ENCODE results near the gene CDH8.

Gene CDH8

GRCh38 chr16:62033065-62033464 is 3.2 kb downstream of the CDH8 start:
- DNase-seq = no peak

GRCh38 chr16:62029947-62030346 is 6.3 kb downstream of the CDH8 start:
- no peak for DNase-seq

- no peak for DNase-seq
Observed at GRCh38 chr16:62022688-62023087, 13.6 kb downstream of the CDH8 start.

GRCh38 chr16:62021161-62021581 is 15.1 kb downstream of the CDH8 start:
- no peak for DNase-seq

GRCh38 chr16:62020681-62021080 is 15.6 kb downstream of the CDH8 start:
- DNase-seq = no peak

GRCh38 chr16:62019851-62020250 is 16.4 kb downstream of the CDH8 start:
- DNase-seq = no peak

GRCh38 chr16:62018301-62019060 is 17.8 kb downstream of the CDH8 start:
- no peak for DNase-seq

- no peak for DNase-seq
Observed at GRCh38 chr16:62014319-62014923, 21.8 kb downstream of the CDH8 start.

GRCh38 chr16:62010186-62010585 is 26.1 kb downstream of the CDH8 start:
- DNase-seq = no peak

GRCh38 chr16:61998460-61998859 is 37.8 kb downstream of the CDH8 start:
- DNase-seq = no peak

GRCh38 chr16:61993108-61993507 is 43.1 kb downstream of the CDH8 start:
- no peak for DNase-seq

GRCh38 chr16:61987474-61988012 is 48.7 kb downstream of the CDH8 start:
- DNase-seq = no peak

- no peak for DNase-seq
Observed at GRCh38 chr16:61969077-61969382, 67.2 kb downstream of the CDH8 start.

- DNase-seq = no peak
Observed at GRCh38 chr16:61968242-61969076, 67.8 kb downstream of the CDH8 start.

- no peak for DNase-seq
Observed at GRCh38 chr16:61957075-61957855, 79.0 kb downstream of the CDH8 start.

- DNase-seq = no peak
Observed at GRCh38 chr16:61952841-61953240, 83.4 kb downstream of the CDH8 start.

- DNase-seq = no peak
Observed at GRCh38 chr16:61948414-61948813, 87.8 kb downstream of the CDH8 start.

- no peak for DNase-seq
Observed at GRCh38 chr16:61946019-61946418, 90.2 kb downstream of the CDH8 start.

GRCh38 chr16:61945511-61945910 is 90.7 kb downstream of the CDH8 start:
- DNase-seq = peak in 1 of 2 donors; percentile 14

GRCh38 chr16:61944004-61944403 is 92.2 kb downstream of the CDH8 start:
- no peak for DNase-seq

GRCh38 chr16:61940611-61941010 is 95.6 kb downstream of the CDH8 start:
- DNase-seq = no peak

GRCh38 chr16:61937646-61938045 is 98.6 kb downstream of the CDH8 start:
- DNase-seq = no peak

GRCh38 chr16:61936522-61936921 is 99.7 kb downstream of the CDH8 start:
- no peak for DNase-seq
